HEK293 (cell line): ENCODE data around the gene EZH1.

Source experiments
- ZBTB21 ChIP-seq: fragments of 450-650 bp; formaldehyde crosslinking; IDR thresholded peaks from 2 replicates; pipeline ENCODE4 v1.5.1; 2017; ENCODE audit warnings: missing biosample characterization, missing genetic modification characterization
- TF ChIP-seq, protein P1 (sequence below): fragments of 450-650 bp; formaldehyde crosslinking; IDR thresholded peaks from 2 replicates; pipeline ENCODE4 v1.5.1; 2016; ENCODE audit warnings: missing biosample characterization, missing genetic modification characterization
- TF ChIP-seq, protein P2 (sequence below): fragments of 450-650 bp; formaldehyde crosslinking; IDR thresholded peaks from 2 replicates; pipeline ENCODE4 v1.5.1; 2016; ENCODE audit warnings: missing biosample characterization, missing genetic modification characterization
- TF ChIP-seq, protein P3 (sequence below): fragments of 450-650 bp; formaldehyde crosslinking; IDR thresholded peaks from 2 replicates; pipeline ENCODE4 v1.5.1; 2016; ENCODE audit warnings: missing biosample characterization, missing genetic modification characterization
- TF ChIP-seq, protein P4 (sequence below): fragments of 450-650 bp; formaldehyde crosslinking; IDR thresholded peaks from 2 replicates; pipeline ENCODE4 v1.5.1; 2016; ENCODE audit warnings: missing biosample characterization, missing genetic modification characterization
- TF ChIP-seq, protein P5 (sequence below): fragments of 450-650 bp; formaldehyde crosslinking; IDR thresholded peaks from 2 replicates; pipeline ENCODE4 v1.5.1; 2016; ENCODE audit warnings: missing biosample characterization, missing genetic modification characterization, low read depth

DNA sequence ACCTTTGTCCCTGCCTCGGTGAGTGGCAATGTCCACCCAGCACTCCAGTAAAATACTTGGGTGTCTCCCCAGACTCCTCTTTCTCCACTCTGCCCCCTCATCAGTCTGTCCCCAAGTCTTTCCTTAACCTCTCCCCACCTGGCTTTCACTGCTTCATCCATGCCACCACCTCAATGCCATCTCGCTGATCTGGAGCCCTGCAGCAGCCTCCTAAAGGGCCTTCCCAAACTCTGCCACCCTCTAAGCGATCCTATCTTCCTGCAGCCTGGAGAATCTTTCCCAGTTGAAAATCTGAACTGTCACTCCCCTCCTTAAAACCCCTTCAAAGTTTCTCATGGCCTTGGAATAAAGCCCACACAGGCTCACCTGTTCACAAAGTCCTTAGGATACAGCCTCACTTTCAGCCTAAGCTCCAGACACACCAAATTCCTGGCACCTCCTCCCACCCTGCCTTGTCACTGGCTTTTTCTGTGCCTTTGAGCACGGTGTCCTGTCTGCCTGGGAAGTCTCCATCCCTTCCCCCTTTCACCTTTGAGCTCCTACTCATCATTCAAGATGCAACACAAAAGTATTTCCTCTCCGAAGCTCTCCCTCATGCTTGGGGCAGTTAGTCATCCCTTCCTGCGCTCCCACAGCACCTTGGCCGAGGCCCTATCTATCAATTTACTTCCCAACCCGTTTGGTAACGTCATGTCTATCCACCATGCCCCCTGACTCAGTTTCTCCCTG, 38.4 kb upstream of the EZH1 start:
- TF ChIP-seq, protein P1, sequence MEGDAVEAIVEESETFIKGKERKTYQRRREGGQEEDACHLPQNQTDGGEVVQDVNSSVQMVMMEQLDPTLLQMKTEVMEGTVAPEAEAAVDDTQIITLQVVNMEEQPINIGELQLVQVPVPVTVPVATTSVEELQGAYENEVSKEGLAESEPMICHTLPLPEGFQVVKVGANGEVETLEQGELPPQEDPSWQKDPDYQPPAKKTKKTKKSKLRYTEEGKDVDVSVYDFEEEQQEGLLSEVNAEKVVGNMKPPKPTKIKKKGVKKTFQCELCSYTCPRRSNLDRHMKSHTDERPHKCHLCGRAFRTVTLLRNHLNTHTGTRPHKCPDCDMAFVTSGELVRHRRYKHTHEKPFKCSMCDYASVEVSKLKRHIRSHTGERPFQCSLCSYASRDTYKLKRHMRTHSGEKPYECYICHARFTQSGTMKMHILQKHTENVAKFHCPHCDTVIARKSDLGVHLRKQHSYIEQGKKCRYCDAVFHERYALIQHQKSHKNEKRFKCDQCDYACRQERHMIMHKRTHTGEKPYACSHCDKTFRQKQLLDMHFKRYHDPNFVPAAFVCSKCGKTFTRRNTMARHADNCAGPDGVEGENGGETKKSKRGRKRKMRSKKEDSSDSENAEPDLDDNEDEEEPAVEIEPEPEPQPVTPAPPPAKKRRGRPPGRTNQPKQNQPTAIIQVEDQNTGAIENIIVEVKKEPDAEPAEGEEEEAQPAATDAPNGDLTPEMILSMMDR (tag by site-specific recombination) = no peak
- TF ChIP-seq, protein P2, sequence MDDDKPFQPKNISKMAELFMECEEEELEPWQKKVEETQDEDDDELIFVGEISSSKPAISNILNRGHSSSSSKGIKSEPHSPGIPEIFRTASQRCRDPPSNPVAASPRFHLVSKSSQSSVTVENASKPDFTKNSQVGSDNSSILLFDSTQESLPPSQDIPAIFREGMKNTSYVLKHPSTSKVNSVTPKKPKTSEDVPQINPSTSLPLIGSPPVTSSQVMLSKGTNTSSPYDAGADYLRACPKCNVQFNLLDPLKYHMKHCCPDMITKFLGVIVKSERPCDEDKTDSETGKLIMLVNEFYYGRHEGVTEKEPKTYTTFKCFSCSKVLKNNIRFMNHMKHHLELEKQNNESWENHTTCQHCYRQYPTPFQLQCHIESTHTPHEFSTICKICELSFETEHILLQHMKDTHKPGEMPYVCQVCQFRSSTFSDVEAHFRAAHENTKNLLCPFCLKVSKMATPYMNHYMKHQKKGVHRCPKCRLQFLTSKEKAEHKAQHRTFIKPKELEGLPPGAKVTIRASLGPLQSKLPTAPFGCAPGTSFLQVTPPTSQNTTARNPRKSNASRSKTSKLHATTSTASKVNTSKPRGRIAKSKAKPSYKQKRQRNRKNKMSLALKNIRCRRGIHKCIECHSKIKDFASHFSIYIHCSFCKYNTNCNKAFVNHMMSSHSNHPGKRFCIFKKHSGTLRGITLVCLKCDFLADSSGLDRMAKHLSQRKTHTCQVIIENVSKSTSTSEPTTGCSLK (tag by site-specific recombination) = no peak
- TF ChIP-seq, protein P3, sequence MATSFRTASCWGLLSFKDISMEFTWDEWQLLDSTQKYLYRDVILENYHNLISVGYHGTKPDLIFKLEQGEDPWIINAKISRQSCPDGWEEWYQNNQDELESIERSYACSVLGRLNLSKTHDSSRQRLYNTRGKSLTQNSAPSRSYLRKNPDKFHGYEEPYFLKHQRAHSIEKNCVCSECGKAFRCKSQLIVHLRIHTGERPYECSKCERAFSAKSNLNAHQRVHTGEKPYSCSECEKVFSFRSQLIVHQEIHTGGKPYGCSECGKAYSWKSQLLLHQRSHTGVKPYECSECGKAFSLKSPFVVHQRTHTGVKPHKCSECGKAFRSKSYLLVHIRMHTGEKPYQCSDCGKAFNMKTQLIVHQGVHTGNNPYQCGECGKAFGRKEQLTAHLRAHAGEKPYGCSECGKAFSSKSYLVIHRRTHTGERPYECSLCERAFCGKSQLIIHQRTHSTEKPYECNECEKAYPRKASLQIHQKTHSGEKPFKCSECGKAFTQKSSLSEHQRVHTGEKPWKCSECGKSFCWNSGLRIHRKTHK = no peak
- TF ChIP-seq, protein P4, sequence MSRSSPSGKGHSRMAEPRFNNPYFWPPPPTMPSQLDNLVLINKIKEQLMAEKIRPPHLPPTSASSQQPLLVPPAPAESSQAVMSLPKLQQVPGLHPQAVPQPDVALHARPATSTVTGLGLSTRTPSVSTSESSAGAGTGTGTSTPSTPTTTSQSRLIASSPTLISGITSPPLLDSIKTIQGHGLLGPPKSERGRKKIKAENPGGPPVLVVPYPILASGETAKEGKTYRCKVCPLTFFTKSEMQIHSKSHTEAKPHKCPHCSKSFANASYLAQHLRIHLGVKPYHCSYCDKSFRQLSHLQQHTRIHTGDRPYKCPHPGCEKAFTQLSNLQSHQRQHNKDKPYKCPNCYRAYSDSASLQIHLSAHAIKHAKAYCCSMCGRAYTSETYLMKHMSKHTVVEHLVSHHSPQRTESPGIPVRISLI (tag by site-specific recombination) = no peak
- no peak for TF ChIP-seq ZBTB21 (tag by site-specific recombination)
- TF ChIP-seq, protein P5, sequence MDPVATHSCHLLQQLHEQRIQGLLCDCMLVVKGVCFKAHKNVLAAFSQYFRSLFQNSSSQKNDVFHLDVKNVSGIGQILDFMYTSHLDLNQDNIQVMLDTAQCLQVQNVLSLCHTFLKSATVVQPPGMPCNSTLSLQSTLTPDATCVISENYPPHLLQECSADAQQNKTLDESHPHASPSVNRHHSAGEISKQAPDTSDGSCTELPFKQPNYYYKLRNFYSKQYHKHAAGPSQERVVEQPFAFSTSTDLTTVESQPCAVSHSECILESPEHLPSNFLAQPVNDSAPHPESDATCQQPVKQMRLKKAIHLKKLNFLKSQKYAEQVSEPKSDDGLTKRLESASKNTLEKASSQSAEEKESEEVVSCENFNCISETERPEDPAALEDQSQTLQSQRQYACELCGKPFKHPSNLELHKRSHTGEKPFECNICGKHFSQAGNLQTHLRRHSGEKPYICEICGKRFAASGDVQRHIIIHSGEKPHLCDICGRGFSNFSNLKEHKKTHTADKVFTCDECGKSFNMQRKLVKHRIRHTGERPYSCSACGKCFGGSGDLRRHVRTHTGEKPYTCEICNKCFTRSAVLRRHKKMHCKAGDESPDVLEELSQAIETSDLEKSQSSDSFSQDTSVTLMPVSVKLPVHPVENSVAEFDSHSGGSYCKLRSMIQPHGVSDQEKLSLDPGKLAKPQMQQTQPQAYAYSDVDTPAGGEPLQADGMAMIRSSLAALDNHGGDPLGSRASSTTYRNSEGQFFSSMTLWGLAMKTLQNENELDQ = no peak
